OCI-LY3 (cell line): ENCODE measurements around the gene RAP2A.

Source experiments
- H2AFZ ChIP-seq: fragments of 200-600, 300-600 bp; shearing (Covaris generic); 2 replicates; pipeline ENCODE4 v1.6.0; 2014; ENCODE audit warnings: antibody characterized with exemption, low read depth, low read length
- H3K27ac ChIP-seq: fragments of 200-600, 300-600 bp; sonication (generic); 2 replicates; pipeline ENCODE4 v1.5.1; 2014; ENCODE audit warnings: mild to moderate bottlenecking, low read length, moderate library complexity, mixed read lengths
- H3K27me3 ChIP-seq: fragments of 200-600, 300-600 bp; sonication (generic); 2 replicates; pipeline ENCODE4 v1.6.1; 2014; ENCODE audit warnings: low read depth, low read length, mixed read lengths
- H3K36me3 ChIP-seq: fragments of 200-600, 300-600 bp; sonication (generic); replicated peaks from 2 replicates; pipeline ENCODE3; 2014; ENCODE audit warnings: low read depth, low read length, mixed read lengths
- H3K4me1 ChIP-seq: fragments of 300-600, 200-600 bp; sonication (generic); 2 replicates; pipeline ENCODE4 v1.6.1; 2014; ENCODE audit warnings: low read length, mixed read lengths
- H3K4me2 ChIP-seq: fragments of 200-600, 300-600 bp; sonication (generic); 2 replicates; pipeline ENCODE4 v1.6.1; 2014; ENCODE audit warnings: low read length, mixed read lengths
- H3K4me3 ChIP-seq: fragments of 300-600, 200-600 bp; sonication (generic); 2 replicates; pipeline ENCODE4 v1.5.1; 2014; ENCODE audit warnings: antibody characterized with exemption, mild to moderate bottlenecking, low read length, moderate library complexity
- H3K79me2 ChIP-seq: fragments of 300-600, 200-600 bp; shearing (Covaris generic); 2 replicates; pipeline ENCODE4 v1.6.1; 2014; ENCODE audit warnings: mild to moderate bottlenecking, low read length, mixed read lengths
- H3K9ac ChIP-seq: fragments of 300-600, 200-600 bp; shearing (Covaris generic); 2 replicates; pipeline ENCODE4 v1.6.0; 2014; ENCODE audit warnings: mild to moderate bottlenecking, low read length, moderate library complexity
- H3K9me3 ChIP-seq: fragments of 200-600, 300-600 bp; shearing (Covaris generic); 2 replicates; pipeline ENCODE4 v1.6.1; 2014; ENCODE audit warnings: low read length, mixed read lengths; ENCODE audit not compliant: insufficient read depth
- H4K20me1 ChIP-seq: fragments of 200-600, 300-600 bp; sonication (generic); 2 replicates; pipeline ENCODE4 v1.6.1; 2016; ENCODE audit warnings: low read length, mixed read lengths; ENCODE audit not compliant: insufficient read depth
- CTCF ChIP-seq: fragments of 200-600, 300-600 bp; sonication (generic); IDR thresholded peaks from 2 replicates; pipeline ENCODE4 v1.5.1; 2014; ENCODE audit warnings: antibody characterized with exemption, low read length, low read depth
- EZH2phosphoT487 ChIP-seq: fragments of 200-600 bp; shearing (Covaris generic); IDR thresholded peaks from 2 replicates; pipeline ENCODE4 v1.6.1; 2018; ENCODE audit warnings: antibody characterized with exemption, mixed run types, low read depth

Gene RAP2A

GRCh38 chr13:97432232-97432916 lies 1.6 kb upstream of the RAP2A start:
- peaks cover 7% of the 10 kb centered on the region for H3K36me3 ChIP-seq
- H3K4me2 ChIP-seq, result peak overlapping the region; percentile 94
- no peaks in the 10 kb centered on the region for H3K9me3 ChIP-seq
- peak overlapping the region; percentile 36; the same call in 1 of the 2 replicates for H3K27ac ChIP-seq
- H4K20me1 ChIP-seq, result peaks cover 10% of the 10 kb centered on the region
- H3K27me3 ChIP-seq, result no peaks in the 10 kb centered on the region
- peak overlapping the region; percentile 96 for H3K4me3 ChIP-seq
- peaks cover 20% of the 10 kb centered on the region for H3K4me1 ChIP-seq
- H3K9ac ChIP-seq, result peak overlapping the region; percentile 82
- TF ChIP-seq CTCF (no peak), EZH2phosphoT487 (no peak)
- H3K79me2 ChIP-seq, result peaks cover 24% of the 10 kb centered on the region
- peak overlapping the region; percentile 96 for H2AFZ ChIP-seq

GRCh38 chr13:97432917-97433726 lies 847 bp upstream of the RAP2A start:
- Histone ChIP-seq H3K27me3 (no peaks in the 10 kb centered on the region), H4K20me1 (peaks cover 17% of the 10 kb centered on the region), H3K9me3 (no peaks in the 10 kb centered on the region), H3K36me3 (peaks cover 11% of the 10 kb centered on the region), H3K27ac (peak overlapping the region; percentile 90), H3K4me2 (peak overlapping the region; percentile 94), H3K79me2 (peaks cover 31% of the 10 kb centered on the region), H2AFZ (peak overlapping the region; percentile 96), H3K4me3 (peak overlapping the region; percentile 96), H3K9ac (peak overlapping the region; percentile 99), H3K4me1 (peaks cover 20% of the 10 kb centered on the region)
- TF ChIP-seq EZH2phosphoT487, result no peak
- TF ChIP-seq CTCF, result no peak

- no peaks in the 10 kb centered on the region for H3K27me3 ChIP-seq
- H3K79me2 ChIP-seq, result peaks cover 35% of the 10 kb centered on the region
- no peak for TF ChIP-seq EZH2phosphoT487
- TF ChIP-seq CTCF, result no peak
- H3K9me3 ChIP-seq, result no peaks in the 10 kb centered on the region
- peaks cover 20% of the 10 kb centered on the region for H3K4me1 ChIP-seq
- peak overlapping the region; percentile 96 for H3K4me2 ChIP-seq
- peak overlapping the region; percentile 24 for H3K27ac ChIP-seq
- peaks cover 18% of the 10 kb centered on the region for H3K36me3 ChIP-seq
- peaks cover 24% of the 10 kb centered on the region for H4K20me1 ChIP-seq
- H2AFZ ChIP-seq, result 0 out of 2 replicates have a peak overlapping the region, but pooled peaks have one; percentile 58
- H3K4me3 ChIP-seq, result peak overlapping the region; percentile 98
- H3K9ac ChIP-seq, result peak overlapping the region; percentile 82
Measured at GRCh38 chr13:97434397-97435201, 630 bp downstream of the RAP2A start.
